GM12873 (cell line): Measurements from ENCODE around the gene COMMD10.

Experiments
- TF ChIP-seq, protein P1 (sequence below): IDR thresholded peaks from 2 replicates; pipeline ENCODE4 v1.5.1; 2012; ENCODE audit warnings: low read depth, mild to moderate bottlenecking, moderate library complexity, low read length, control low read depth; ENCODE audit not compliant: insufficient read depth; ENCODE audit errors: missing control alignments

COMMD10 gene

DNA sequence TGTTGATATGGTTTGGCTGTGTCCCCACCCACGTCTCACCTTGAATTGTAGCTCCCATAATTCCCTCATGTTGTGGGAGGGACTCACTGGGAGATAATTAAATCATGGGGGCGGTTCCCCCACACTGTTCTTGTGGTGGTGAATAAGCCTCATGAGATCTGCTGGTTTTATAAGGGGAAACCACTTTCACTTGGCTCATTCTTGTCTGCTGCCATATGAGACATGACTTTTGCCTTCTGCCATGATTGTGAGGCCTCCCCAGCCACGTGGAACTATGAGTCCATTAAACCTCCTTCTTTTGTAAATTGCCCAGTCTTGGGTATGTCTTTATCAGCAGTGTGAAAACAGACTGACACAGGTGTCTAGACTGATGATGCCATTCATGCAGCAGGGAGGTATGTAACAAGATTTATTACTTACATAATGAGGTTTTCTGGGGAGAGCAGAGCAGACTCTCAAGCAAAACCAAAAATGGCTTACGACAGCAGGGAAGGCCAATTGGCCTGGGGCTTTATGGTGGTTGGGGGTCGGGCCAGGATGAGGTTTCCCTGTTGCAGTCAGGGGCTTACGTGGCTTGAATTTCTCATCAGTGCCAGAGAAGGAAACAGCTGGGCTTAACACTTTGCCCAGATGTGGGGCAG, 9.5 kb upstream of the COMMD10 start:
- TF ChIP-seq, protein P1, sequence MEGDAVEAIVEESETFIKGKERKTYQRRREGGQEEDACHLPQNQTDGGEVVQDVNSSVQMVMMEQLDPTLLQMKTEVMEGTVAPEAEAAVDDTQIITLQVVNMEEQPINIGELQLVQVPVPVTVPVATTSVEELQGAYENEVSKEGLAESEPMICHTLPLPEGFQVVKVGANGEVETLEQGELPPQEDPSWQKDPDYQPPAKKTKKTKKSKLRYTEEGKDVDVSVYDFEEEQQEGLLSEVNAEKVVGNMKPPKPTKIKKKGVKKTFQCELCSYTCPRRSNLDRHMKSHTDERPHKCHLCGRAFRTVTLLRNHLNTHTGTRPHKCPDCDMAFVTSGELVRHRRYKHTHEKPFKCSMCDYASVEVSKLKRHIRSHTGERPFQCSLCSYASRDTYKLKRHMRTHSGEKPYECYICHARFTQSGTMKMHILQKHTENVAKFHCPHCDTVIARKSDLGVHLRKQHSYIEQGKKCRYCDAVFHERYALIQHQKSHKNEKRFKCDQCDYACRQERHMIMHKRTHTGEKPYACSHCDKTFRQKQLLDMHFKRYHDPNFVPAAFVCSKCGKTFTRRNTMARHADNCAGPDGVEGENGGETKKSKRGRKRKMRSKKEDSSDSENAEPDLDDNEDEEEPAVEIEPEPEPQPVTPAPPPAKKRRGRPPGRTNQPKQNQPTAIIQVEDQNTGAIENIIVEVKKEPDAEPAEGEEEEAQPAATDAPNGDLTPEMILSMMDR: no peak

- TF ChIP-seq, protein P1: no peak
Measured at GRCh38 chr5:116076496-116076895, 8.3 kb upstream of the COMMD10 start.

DNA sequence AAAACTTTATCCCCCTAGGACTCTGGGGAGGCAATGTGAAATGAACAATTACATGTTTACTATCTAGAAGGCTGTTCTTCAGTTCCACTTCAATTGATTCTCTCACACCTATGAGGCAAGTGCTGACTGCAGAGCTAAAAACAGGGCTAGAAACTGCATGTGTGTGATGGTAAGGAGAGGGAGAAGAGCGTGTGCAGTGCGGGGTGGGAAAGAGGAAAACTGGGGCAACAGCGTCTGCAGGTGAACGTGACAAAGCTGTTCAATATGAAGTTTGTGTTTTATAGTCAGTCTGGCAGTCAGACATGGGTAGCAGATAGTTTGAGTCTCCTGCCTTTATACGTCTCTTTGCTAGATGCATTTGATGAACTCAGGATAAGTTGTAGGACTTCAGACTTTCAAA, 6.6 kb upstream of the COMMD10 start:
- TF ChIP-seq, protein P1: no peak

DNA sequence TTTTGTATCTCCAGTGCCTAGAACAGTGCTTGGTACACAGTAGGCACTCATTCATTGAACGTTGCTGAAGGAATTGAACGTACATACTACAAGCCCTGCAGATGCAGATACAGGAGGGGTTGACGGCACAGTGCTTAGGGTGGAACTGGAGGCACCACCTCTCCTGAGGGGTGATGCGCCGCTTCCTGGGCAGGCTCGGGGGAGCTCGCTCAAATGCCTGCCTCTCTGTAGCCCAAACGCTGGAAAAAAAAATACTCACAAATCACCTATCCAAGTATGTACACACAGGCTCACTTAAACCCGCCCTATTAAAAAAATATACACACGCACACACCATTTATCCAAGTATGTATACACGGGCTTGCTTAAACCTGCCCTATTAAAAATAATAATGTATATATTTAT, 536 bp upstream of the COMMD10 start:
- TF ChIP-seq, protein P1: no peak

DNA sequence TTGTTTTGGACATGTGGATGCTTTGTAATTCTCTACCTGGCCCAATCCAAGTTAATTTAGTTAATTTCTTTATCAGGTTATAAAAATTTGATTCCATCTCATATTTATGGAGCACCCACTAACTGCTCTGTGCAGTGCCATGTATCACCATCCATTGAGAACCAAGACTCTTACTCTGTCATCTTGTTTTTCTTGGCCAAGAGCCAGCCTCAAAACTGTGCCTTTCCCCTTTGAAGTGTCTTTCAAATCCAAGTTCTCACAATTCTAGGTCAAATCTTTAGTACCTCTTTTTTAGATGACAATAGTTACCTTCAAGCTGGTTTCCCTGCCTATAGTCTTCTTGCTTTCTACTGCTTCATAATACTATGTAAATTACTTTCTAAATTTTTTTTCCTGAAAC, 3.2 kb downstream of the COMMD10 start:
- TF ChIP-seq, protein P1: no peak

- TF ChIP-seq, protein P1: no peak
Measured at GRCh38 chr5:116090302-116090701, 5.5 kb downstream of the COMMD10 start.

GRCh38 chr5:116091416-116091815, 6.6 kb downstream of the COMMD10 start:
- TF ChIP-seq, protein P1: no peak

GRCh38 chr5:116097301-116097700, 12.5 kb downstream of the COMMD10 start:
- TF ChIP-seq, protein P1: no peak
